ENCODE measurements around the gene UBAC1. TPM values are rescaled to one million over a fixed set of nuclear protein-coding genes. Genes with fewer than 3 reads are reported as not detected.
A peak's percentile ranks its signal among the peaks of the same experiment; 100 is the strongest.

The UBAC1 gene
- polyA plus RNA-seq, 1 donor (not counting 4 experiments of a cell fraction or from before 2014, with no cell fraction given) = 50.7 TPM

GRCh38 chr9:135985459-135985774 is 24.2 kb upstream of the UBAC1 start:
- Histone ChIP-seq H3K4me2 (ENCODE audit: control insufficient read depth, extremely low read depth, insufficient read depth, low read depth, low read length) (no peak overlapping the region), H3K9me3 (ENCODE audit: control insufficient read depth, low read depth, low read length) (no peaks in the 10 kb centered on the region), H3K36me3 (ENCODE audit: control insufficient read depth in 2 of 2, extremely low read depth in 1 of 2, insufficient read depth in 2 of 2, low read length in 2 of 2) (no peaks in the 10 kb centered on the region), H3K27me3 (ENCODE audit: control insufficient read depth, extremely low read depth, insufficient read depth, low read length) (peaks cover 64% of the 10 kb centered on the region), H2AFZ (ENCODE audit: control insufficient read depth, low read length) (no peak overlapping the region), H3K4me1 (ENCODE audit: control insufficient read depth, extremely low read depth, insufficient read depth, low read length) (no peaks in the 10 kb centered on the region), H4K20me1 (ENCODE audit: control insufficient read depth, extremely low read depth, insufficient read depth, low read length) (no peaks in the 10 kb centered on the region), H3K9ac (ENCODE audit: control insufficient read depth, extremely low read depth, insufficient read depth, low read length) (no peak overlapping the region), H3K9me1 (ENCODE audit: control insufficient read depth, extremely low read depth, insufficient read depth, low read length) (no peaks in the 10 kb centered on the region), H3K27ac (ENCODE audit: control insufficient read depth, insufficient read depth, low read length) (no peak overlapping the region), H3K79me2 (ENCODE audit: control insufficient read depth, insufficient read depth, low read length) (no peaks in the 10 kb centered on the region), H3K4me3 (ENCODE audit: control insufficient read depth in 2 of 3, extremely low read depth in 1 of 3, insufficient read depth in 2 of 3, low read depth in 1 of 3, low read length in 3 of 3) (no peak overlapping the region)
- dilution Hi-C loops (cut with MboI; ENCODE audit: extremely low pct_ligation_motif_present, low sequenced_read_pairs) = no loop called here
- TF ChIP-seq EZH2 (IDR thresholded peaks at IDR 0.05; ENCODE audit: low read length) = no peak
- TF ChIP-seq, protein P1, sequence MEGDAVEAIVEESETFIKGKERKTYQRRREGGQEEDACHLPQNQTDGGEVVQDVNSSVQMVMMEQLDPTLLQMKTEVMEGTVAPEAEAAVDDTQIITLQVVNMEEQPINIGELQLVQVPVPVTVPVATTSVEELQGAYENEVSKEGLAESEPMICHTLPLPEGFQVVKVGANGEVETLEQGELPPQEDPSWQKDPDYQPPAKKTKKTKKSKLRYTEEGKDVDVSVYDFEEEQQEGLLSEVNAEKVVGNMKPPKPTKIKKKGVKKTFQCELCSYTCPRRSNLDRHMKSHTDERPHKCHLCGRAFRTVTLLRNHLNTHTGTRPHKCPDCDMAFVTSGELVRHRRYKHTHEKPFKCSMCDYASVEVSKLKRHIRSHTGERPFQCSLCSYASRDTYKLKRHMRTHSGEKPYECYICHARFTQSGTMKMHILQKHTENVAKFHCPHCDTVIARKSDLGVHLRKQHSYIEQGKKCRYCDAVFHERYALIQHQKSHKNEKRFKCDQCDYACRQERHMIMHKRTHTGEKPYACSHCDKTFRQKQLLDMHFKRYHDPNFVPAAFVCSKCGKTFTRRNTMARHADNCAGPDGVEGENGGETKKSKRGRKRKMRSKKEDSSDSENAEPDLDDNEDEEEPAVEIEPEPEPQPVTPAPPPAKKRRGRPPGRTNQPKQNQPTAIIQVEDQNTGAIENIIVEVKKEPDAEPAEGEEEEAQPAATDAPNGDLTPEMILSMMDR (optimal IDR thresholded peaks at IDR 0.05 in 1 of 3, IDR thresholded peaks at IDR 0.05 in 1 of 3, conservative IDR thresholded peaks at IDR 0.05 in 1 of 3; ENCODE audit: extremely low read depth in 1 of 3, insufficient read depth in 2 of 3, low read length in 3 of 3) = no peak
- no peak for DNase-seq (ENCODE audit: low read depth, low spot score)
- FAIRE-seq = no peak

GRCh38 chr9:135984072-135984710 is 23.0 kb upstream of the UBAC1 start:
- Histone ChIP-seq H3K9ac (ENCODE audit: control insufficient read depth, extremely low read depth, insufficient read depth, low read length) (no peak overlapping the region), H3K27me3 (ENCODE audit: control insufficient read depth, extremely low read depth, insufficient read depth, low read length) (peaks cover 57% of the 10 kb centered on the region), H3K36me3 (ENCODE audit: control insufficient read depth in 2 of 2, extremely low read depth in 1 of 2, insufficient read depth in 2 of 2, low read length in 2 of 2) (no peaks in the 10 kb centered on the region), H2AFZ (ENCODE audit: control insufficient read depth, low read length) (no peak overlapping the region), H4K20me1 (ENCODE audit: control insufficient read depth, extremely low read depth, insufficient read depth, low read length) (no peaks in the 10 kb centered on the region), H3K4me3 (ENCODE audit: control insufficient read depth in 2 of 3, extremely low read depth in 1 of 3, insufficient read depth in 2 of 3, low read depth in 1 of 3, low read length in 3 of 3) (no peak overlapping the region), H3K9me1 (ENCODE audit: control insufficient read depth, extremely low read depth, insufficient read depth, low read length) (no peaks in the 10 kb centered on the region), H3K27ac (ENCODE audit: control insufficient read depth, insufficient read depth, low read length) (no peak overlapping the region), H3K4me1 (ENCODE audit: control insufficient read depth, extremely low read depth, insufficient read depth, low read length) (no peaks in the 10 kb centered on the region), H3K79me2 (ENCODE audit: control insufficient read depth, insufficient read depth, low read length) (no peaks in the 10 kb centered on the region), H3K9me3 (ENCODE audit: control insufficient read depth, low read depth, low read length) (no peaks in the 10 kb centered on the region), H3K4me2 (ENCODE audit: control insufficient read depth, extremely low read depth, insufficient read depth, low read depth, low read length) (no peak overlapping the region)
- TF ChIP-seq, protein P1 (optimal IDR thresholded peaks at IDR 0.05 in 1 of 3, IDR thresholded peaks at IDR 0.05 in 1 of 3, conservative IDR thresholded peaks at IDR 0.05 in 1 of 3; ENCODE audit: extremely low read depth in 1 of 3, insufficient read depth in 2 of 3, low read length in 3 of 3) = no peak
- TF ChIP-seq EZH2 (IDR thresholded peaks at IDR 0.05; ENCODE audit: low read length) = peak; percentile 20
- no peak for FAIRE-seq
- DNase-seq (ENCODE audit: low read depth, low spot score) = no peak
- dilution Hi-C loops (cut with MboI; ENCODE audit: extremely low pct_ligation_motif_present, low sequenced_read_pairs) = no loop called here
